Measurements from ENCODE around the gene NF2. TPM values are rescaled to one million over a fixed set of nuclear protein-coding genes. Genes with fewer than 3 reads are reported as not detected.

Gene NF2
- total RNA-seq, 8 experiments from 2014 or later: 20.3 to 51.2 (median 34.8) TPM

DNA sequence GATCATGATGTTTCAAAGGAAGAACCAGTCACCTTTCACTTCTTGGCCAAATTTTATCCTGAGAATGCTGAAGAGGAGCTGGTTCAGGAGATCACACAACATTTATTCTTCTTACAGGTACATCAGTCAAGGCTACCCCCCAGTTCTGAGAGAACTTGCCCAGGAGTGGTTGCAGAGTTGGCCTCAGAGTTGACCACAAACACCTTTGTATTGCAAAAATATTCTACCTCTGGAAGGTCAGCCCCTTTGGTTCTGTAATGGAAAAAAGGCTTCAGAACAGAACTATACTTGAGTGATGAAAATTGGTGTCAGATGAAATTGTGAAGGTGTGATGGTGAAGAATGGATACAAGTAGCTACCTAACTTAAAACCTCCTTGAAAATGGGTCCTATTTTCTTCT lies 35.7 kb downstream of the NF2 start:
- in situ Hi-C loops (cut with MboI; ENCODE audit: low pct_unique_long_range_greater_than_20kb in 2 of 9, low sequenced_read_pairs in 9 of 9, unreplicated experiment in 9 of 9): no loop called here
- ATAC-seq (replicated peaks in 6 of 8): no peak
- peaks cover 4 to 19% of the 10 kb centered on the region in 2 donors for H3K4me1 ChIP-seq (replicated peaks in 1 of 2)
- no peak overlapping the region for H3K27ac ChIP-seq
- H3K4me3 ChIP-seq: no peak overlapping the region

DNA sequence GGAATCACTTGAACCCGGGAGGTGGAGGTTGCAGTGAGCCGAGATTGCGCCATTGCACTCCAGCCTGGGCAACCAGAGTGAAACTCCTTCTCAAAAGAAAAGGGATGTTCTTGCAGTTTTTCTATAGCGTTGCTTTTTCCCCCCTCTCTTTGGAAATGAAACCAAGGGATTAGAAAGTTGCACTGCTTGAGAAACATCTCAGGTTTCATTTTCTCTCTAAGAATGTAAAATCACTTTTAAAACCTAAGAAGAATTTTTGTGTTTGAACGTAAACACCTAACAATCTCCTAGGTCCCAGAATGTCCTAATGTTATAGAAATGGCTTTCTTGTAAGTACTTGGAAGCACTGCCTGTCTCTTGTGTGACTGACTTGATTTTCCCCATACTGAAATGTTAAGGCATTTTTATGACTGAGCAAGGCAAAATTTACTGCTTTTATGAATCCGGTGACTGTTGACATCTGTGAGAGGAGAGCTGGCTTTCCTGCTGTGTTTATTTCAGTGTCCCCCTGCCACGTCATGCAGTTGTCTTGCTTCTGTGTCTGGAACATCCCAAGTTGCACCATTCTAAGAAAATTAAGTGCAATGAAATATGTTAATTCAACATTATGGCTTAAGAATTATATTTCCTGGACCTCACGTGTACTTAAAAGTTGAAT lies 37.7 kb downstream of the NF2 start:
- no peak overlapping the region for H3K27ac ChIP-seq
- in situ Hi-C loops (cut with MboI; ENCODE audit: low pct_unique_long_range_greater_than_20kb in 2 of 9, low sequenced_read_pairs in 9 of 9, unreplicated experiment in 9 of 9): no loop called here

DNA sequence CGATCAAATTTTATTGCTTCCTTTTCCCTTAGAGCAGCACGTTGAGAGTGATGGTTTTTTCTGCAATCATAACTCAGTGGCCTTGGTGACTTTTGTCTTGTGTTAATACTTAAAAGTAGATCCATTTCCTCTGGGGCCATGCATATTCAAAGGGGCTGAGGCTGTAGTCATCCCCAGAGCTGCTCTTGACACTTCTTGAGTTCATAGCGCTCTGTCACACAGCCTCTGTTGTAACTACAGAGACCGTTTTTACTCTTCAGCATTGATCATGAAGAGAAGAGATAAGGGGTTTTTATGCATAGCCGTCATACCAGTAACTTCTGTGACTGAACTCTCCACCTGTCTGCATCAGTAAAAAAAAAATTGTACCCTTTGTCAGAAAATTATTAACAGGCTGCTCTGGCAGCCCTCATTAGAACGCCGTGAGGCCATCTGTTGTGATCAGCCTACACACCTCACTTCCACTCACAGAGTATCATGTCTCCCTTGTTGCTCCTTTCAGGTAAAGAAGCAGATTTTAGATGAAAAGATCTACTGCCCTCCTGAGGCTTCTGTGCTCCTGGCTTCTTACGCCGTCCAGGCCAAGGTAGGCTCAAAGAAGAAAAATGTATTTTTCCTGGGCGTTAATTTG lies 38.4 kb downstream of the NF2 start:
- Histone ChIP-seq H3K27ac (no peak overlapping the region), H3K4me3 (no peak overlapping the region), H3K4me1 (replicated peaks in 1 of 2) (peaks cover 4 to 17% of the 10 kb centered on the region in 2 donors)
- 40 to 90% (median 76%) methylated on average over 2 to 10 of the region's 10 CpGs for WGBS, 10 experiments
- in situ Hi-C loops (cut with MboI; ENCODE audit: low pct_unique_long_range_greater_than_20kb in 2 of 9, low sequenced_read_pairs in 9 of 9, unreplicated experiment in 9 of 9): no loop called here
- ATAC-seq (replicated peaks in 6 of 8): peak; percentile 73 to 97 (median 82)

More for the DNA sequence above, 37.7 kb downstream of the NF2 start:
- no peak overlapping the region for H3K4me3 ChIP-seq
- H3K4me1 ChIP-seq (replicated peaks in 1 of 2): peaks cover 4 to 17% of the 10 kb centered on the region in 2 donors
- ATAC-seq (replicated peaks in 6 of 8): peak; percentile 44 to 87 (median 72)
- 9 to 95% (median 57%) methylated on average over 3 to 8 of the region's 8 CpGs; no CpG with 5 or more reads in 1 of the 10 experiments for whole genome bisulfite sequencing, 10 experiments

DNA sequence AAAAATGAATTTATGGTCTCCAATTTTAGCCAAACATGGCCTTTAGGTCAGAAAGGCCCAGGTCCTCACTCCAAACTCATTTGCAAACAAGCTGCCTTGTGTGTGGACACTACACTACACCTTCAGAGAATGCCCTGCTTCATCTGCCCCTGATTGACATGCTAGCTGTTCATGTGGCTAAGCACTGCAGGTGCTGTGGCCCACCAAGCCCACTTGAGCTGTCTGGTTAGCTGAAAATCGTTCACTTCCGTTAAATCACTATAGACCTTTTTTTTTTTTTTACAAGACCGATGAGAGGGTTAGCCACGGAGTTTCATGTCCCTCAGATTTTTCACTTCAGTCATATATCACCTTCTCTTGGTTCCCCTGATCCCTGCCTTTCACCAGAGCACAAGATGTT lies 39.3 kb downstream of the NF2 start:
- Histone ChIP-seq H3K4me3 (no peak overlapping the region), H3K4me1 (replicated peaks in 1 of 2) (peaks cover 4 to 15% of the 10 kb centered on the region in 2 donors), H3K27ac (no peak overlapping the region)
- WGBS, 10 experiments: 67 to 100% (median 98%) methylated on average over 2 to 4 of the region's 4 CpGs; no CpG with 5 or more reads in 2 of the 10 experiments
- ATAC-seq (replicated peaks in 6 of 8): no peak
- in situ Hi-C loops (cut with MboI; ENCODE audit: low pct_unique_long_range_greater_than_20kb in 2 of 9, low sequenced_read_pairs in 9 of 9, unreplicated experiment in 9 of 9): no loop called here

DNA sequence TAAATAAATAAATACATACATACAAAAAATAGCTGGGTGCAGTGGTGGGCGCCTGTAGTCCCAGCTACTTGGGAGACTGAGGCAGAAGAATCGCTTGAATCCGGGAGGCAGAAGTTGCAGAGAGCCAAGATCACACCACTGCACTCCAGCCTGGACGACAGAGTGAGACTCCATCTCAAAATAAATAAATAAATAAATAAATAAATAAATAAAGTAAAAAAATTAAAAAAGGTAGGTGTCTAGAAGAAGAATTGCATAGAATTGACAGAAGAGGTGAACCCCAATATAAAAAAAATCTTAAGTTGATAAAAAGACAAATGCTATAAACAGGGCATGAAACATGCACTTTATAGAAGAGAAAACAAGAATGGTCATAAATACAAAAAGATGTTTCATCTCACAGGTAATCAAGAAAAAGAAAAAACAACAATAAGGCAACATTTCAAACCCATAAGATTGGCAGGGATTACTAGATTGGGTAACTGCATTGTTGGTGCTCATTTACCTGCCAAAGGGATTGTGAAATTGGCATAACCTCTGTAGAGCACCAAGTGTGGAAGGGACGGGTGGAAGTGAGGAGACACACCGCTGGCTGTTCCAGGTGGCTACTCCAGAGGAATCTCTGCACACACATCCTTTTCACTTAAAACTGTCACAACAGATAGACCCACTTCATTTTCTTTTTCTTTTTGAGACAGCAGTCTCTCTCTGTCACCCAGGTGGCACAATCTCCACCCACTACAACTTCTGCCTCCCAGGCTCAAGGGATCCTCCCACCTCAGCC lies 44.7 kb downstream of the NF2 start:
- in situ Hi-C loops (cut with MboI; ENCODE audit: low pct_unique_long_range_greater_than_20kb in 2 of 9, low sequenced_read_pairs in 9 of 9, unreplicated experiment in 9 of 9): no loop called here
- H3K4me3 ChIP-seq: no peak overlapping the region
- H3K4me1 ChIP-seq (replicated peaks in 1 of 2): peaks cover 0 to 4% of the 10 kb centered on the region in 2 donors
- WGBS, 10 experiments: 89 to 100% (median 94%) methylated on average over 2 to 6 of the region's 6 CpGs
- ATAC-seq (replicated peaks in 6 of 8): no peak
- H3K27ac ChIP-seq: no peak overlapping the region

DNA sequence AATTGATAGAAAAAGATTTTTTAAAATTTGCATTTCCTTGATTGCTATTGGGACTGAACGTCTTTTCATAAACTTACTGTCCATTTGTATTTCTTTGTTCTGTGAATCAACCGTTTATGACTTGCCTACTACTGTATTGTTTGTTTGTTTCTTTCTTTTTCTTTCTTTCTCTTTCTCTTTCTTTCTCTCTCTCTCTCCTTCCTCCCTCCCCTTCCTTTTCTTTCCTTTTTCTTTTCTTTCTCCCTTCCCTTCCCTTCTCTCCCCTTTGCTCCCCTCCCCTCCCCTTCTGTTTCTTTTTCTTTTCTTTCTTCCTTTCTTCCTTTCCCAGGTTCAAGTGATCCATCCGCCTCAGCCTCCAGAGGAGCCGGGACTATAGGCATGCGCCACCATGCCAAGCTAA lies 46.9 kb downstream of the NF2 start:
- 60 to 96% (median 90%) methylated on average over 1 to 5 of the region's 5 CpGs; no CpG with 5 or more reads in 1 of the 10 experiments for WGBS, 10 experiments
- ATAC-seq (replicated peaks in 6 of 8): no peak
- Histone ChIP-seq H3K4me3 (no peak overlapping the region), H3K4me1 (replicated peaks in 1 of 2) (peaks cover 0 to 14% of the 10 kb centered on the region in 2 donors), H3K27ac (no peak overlapping the region)
- in situ Hi-C loops (cut with MboI; ENCODE audit: low pct_unique_long_range_greater_than_20kb in 2 of 9, low sequenced_read_pairs in 9 of 9, unreplicated experiment in 9 of 9): no loop called here

DNA sequence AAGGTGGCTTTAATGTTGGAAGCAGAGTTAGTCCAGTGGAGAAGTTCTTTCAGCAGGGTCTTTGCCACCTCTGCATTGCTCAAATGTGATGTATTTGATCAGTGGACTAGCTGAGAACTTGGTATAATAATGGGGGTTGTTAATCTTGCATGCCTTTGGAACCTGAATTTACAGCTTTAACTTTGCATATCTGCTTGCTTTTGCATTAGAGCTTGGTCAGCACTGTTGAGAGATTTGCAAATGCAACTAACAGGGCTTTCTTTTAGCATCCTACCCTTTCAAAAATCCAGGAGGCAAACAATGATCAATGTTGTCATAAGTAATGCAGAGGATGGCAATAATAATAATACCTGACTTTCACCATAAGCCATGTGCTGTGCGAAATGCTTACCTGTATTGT lies 48.2 kb downstream of the NF2 start:
- WGBS, 10 experiments: 73 to 100% (median 100%) methylated on average over 1 of the region's 1 CpG; no CpG with 5 or more reads in 4 of the 10 experiments
- peak in 3 of 8 experiments; percentile 51 to 66 (median 61) for ATAC-seq (replicated peaks in 6 of 8)
- peaks cover 0 to 14% of the 10 kb centered on the region in 2 donors for H3K4me1 ChIP-seq (replicated peaks in 1 of 2)
- in situ Hi-C loops (cut with MboI; ENCODE audit: low pct_unique_long_range_greater_than_20kb in 2 of 9, low sequenced_read_pairs in 9 of 9, unreplicated experiment in 9 of 9): no loop called here
- H3K4me3 ChIP-seq: no peak overlapping the region
- H3K27ac ChIP-seq: no peak overlapping the region

GRCh38 chr22:29654420-29654819 lies 51.0 kb downstream of the NF2 start:
- H3K4me3 ChIP-seq: no peak overlapping the region
- peak in 1 of 8 experiments; percentile 28 for ATAC-seq (replicated peaks in 6 of 8)
- no peak overlapping the region for H3K27ac ChIP-seq
- peaks cover 0 to 14% of the 10 kb centered on the region in 2 donors for H3K4me1 ChIP-seq (replicated peaks in 1 of 2)
- in situ Hi-C loops (cut with MboI; ENCODE audit: low pct_unique_long_range_greater_than_20kb in 2 of 9, low sequenced_read_pairs in 9 of 9, unreplicated experiment in 9 of 9): no loop called here
- WGBS, 10 experiments: 79 to 100% (median 100%) methylated on average over 1 to 4 of the region's 4 CpGs; no CpG with 5 or more reads in 3 of the 10 experiments

DNA sequence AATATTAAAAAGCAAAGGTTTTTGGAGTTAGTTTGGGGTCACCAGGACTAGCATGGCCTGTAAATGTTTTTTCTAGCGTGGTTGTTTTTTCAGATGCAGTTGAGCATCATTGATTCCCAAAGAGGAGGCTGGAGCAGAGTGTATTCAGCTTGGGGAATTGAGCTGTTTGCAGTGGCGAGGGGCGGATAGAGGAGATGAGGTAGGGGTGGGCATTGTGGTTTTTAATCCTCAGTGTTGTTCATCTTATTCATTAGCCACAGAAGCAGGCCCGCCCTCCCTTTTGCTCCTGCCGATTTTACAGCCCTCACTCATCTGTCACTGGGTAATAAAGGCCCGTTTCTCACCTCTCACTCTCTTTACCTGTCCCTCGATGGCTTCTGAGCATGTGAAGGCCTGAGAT lies 51.4 kb downstream of the NF2 start:
- 55 to 100% (median 82%) methylated on average over 1 to 6 of the region's 7 CpGs; no CpG with 5 or more reads in 2 of the 10 experiments for WGBS, 10 experiments
- in situ Hi-C loops (cut with MboI; ENCODE audit: low pct_unique_long_range_greater_than_20kb in 2 of 9, low sequenced_read_pairs in 9 of 9, unreplicated experiment in 9 of 9): no loop called here
- Histone ChIP-seq H3K4me1 (replicated peaks in 1 of 2) (peaks cover 0 to 14% of the 10 kb centered on the region in 2 donors), H3K27ac (no peak overlapping the region), H3K4me3 (no peak overlapping the region)
- ATAC-seq (replicated peaks in 6 of 8): peak in 1 of 8 experiments; percentile 56

DNA sequence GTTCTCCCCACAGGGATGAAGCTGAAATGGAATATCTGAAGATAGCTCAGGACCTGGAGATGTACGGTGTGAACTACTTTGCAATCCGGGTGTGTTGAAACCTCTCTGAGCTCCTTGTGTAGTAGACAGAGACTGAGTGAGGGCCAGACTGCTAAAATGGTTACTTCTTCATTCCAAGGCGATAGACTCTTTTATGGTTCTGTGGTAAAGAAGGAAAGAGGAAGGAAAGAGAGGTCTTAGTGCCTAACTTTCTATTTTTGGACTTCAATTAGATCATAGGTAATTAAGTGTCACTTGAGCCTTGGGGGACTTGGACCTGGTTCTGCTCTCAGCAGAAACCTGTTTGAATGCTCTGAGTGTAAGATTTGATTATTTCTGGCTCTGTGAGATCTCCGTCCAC lies 54.7 kb downstream of the NF2 start:
- in situ Hi-C loops (cut with MboI; ENCODE audit: low pct_unique_long_range_greater_than_20kb in 2 of 9, low sequenced_read_pairs in 9 of 9, unreplicated experiment in 9 of 9): no loop called here
- ATAC-seq (replicated peaks in 6 of 8): no peak
- no peak overlapping the region for H3K27ac ChIP-seq

GRCh38 chr22:29660021-29660420 lies 56.6 kb downstream of the NF2 start:
- 90 to 100% (median 96%) methylated on average over 1 to 6 of the region's 11 CpGs; no CpG with 5 or more reads in 4 of the 10 experiments for WGBS, 10 experiments
- no peak for ATAC-seq (replicated peaks in 6 of 8)
- Histone ChIP-seq H3K4me3 (no peak overlapping the region), H3K27ac (no peak overlapping the region), H3K4me1 (replicated peaks in 1 of 2) (no peaks in the 10 kb centered on the region)
- in situ Hi-C loops (cut with MboI; ENCODE audit: low pct_unique_long_range_greater_than_20kb in 2 of 9, low sequenced_read_pairs in 9 of 9, unreplicated experiment in 9 of 9): no loop called here

More for the DNA sequence above, 54.7 kb downstream of the NF2 start:
- Histone ChIP-seq H3K4me3 (no peak overlapping the region), H3K4me1 (replicated peaks in 1 of 2) (peaks cover 0 to 10% of the 10 kb centered on the region in 2 donors)
- WGBS, 10 experiments: 74 to 100% (median 95%) methylated on average over 1 to 3 of the region's 4 CpGs; no CpG with 5 or more reads in 3 of the 10 experiments

- Histone ChIP-seq H3K27ac (no peak overlapping the region), H3K4me1 (replicated peaks in 1 of 2) (no peaks in the 10 kb centered on the region), H3K4me3 (no peak overlapping the region)
- ATAC-seq (replicated peaks in 6 of 8): peak in 3 of 8 experiments; percentile 55 to 97 (median 92)
- in situ Hi-C loops (cut with MboI; ENCODE audit: low pct_unique_long_range_greater_than_20kb in 2 of 9, low sequenced_read_pairs in 9 of 9, unreplicated experiment in 9 of 9): no loop called here
- 0 to 100% (median 72%) methylated on average over 1 to 2 of the region's 2 CpGs; no CpG with 5 or more reads in 4 of the 10 experiments for WGBS, 10 experiments
Observed at GRCh38 chr22:29661336-29661735, 57.9 kb downstream of the NF2 start.
